EH (cell line): ENCODE data around the gene TNNT1.

Experiments used
- DNase-seq: peaks from one replicate; pipeline ENCODE4 v3.0.0-alpha.2; 2015; ENCODE audit warnings: low read depth

Gene TNNT1

DNA sequence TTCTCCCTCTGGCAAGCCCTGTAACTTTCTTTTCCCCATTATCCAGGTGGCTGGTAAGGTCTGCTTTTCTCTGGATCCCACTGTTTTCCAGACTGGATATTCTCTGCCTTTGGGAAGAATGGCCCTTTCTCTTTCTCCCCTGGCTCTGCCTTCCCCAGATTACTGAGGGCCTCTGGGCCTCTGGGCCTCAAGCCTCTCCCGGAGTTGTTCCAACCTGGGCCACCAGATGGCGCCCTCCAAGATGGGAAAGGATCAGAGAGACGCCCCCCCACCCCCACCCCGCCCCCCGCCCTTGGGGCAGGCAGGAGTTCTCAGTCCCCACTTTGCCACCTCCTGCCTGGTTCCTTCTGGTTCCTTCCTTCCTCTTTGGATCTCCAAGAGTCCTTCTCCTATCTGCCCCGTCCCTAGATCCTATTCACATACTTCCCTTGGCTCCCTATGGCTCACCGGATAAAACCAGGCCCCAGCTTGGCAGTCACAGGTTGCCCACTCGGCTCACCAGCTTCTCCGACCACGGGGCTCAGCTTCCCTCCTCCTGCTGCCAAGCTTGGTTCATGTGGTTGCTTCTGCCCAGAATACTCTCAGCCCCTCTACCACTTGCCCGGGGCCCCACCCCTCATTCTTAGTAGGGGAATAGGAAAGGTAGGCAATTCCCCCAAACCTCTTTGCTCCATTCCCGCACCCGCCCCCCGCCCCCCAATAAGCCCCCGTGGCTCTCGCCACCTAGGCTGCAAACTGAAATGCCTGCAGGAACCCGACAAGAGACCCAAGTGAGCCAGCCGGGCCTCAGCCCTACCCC lies 60.3 kb downstream of the TNNT1 start:
- peak; percentile 70 for DNase-seq

DNA sequence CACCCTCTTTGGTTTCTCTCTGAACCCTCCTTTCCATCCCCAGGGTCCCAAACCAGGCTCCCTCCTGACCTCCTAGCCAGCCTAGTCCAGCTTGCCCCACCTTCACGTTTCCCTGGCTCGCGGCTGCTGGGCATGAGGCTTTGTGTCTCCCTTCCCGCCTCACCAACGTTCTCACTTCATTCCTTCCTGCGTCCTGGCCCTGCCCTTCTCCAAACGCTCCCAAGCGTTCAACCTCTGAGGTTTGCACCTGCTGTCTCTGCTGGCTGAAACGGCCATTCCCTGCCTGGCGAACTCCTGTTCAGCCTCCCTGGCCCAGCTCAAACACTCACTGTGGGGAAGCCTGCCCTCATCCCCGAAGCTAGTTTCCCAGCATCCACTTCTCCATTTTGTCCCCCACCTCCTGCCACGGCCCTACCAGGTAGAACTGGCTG lies 61.0 kb downstream of the TNNT1 start:
- no peak for DNase-seq

DNA sequence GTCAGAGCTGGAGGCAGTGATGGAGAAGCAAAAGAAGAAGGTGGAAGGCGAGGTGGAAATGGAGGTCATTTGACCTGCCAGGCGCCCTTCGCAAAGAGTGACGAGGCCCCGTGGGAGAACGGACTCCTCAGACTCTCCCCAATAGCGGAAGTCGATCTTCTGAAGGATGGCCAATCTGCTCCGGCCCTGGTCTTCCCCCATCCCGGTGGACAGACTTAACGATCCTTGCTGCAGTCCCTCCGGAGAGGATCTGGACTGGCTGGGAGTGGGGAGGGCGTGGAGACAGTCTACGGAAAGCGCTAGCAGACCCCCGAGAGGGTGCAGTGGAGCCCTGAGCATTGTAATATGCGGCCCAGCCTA lies 61.5 kb downstream of the TNNT1 start:
- DNase-seq = peak; percentile 68

DNA sequence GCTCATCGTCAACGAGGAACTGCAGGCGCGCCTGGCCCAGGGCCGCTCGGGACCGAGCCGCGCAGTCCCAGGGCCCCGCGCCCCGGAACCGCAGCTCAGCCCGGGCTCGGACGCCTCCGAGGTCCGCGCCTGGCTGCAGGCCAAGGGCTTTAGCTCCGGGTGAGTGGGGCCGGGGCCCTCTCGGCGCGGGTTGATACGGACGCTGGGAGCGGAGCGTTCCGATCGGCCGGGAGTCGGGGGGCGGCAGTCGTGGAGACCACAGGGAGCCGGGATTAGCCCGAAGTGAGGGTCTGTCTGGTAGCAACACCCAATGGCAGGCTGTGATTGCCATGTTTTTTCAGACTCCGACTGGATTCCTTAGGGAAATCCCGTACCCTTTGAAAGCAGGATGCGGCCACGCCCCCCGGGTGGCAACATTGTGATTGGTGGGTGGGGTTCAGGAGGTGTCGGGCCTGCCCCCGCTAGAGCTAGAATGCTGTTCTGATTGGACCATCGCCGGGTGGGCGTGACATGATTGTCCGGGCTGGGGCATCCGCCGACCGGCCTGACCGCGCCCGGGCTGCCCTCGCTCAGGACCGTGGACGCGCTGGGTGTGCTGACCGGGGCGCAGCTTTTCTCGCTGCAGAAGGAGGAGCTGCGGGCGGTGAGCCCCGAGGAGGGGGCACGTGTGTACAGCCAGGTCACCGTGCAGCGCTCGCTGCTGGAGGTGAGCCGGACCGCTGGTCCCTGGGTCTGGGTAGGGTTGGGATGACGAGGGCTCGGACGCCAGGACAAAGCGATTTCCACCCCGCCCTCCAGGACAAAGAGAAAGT lies 62.1 kb downstream of the TNNT1 start:
- DNase-seq = peak; percentile 97

DNA sequence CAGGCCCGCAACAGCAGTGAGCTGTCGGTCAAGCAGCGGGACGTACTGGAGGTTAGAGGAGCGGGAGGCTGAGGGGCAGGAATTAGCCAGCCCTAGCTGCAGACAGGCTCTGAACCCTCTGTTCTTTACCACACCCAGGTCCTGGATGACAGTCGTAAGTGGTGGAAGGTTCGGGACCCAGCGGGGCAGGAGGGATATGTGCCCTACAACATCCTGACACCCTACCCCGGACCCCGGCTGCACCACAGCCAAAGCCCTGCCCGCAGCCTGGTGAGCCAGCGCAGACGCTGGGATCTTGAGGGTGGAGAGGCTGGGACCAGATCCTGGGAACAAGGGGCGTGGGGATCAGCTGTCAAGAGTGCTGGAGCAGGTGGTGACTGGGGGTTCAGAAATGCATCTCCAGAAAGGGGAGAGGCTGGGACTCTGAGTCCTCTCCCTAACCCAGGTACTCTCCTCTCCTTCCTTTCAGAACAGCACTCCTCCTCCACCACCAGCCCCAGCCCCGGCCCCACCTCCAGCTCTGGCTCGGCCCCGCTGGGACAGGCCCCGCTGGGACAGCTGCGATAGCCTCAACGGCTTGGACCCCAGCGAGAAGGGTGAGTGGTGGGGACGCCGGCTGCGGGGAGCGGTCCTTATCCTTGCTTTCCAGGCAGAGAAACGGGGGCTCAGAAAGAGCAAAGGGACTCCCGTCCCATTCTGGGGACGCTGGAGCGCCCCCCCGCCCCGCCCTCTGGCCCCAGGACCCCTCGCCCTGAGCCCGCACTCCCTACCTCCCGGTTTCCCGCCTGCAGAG lies 62.9 kb downstream of the TNNT1 start:
- DNase-seq = no peak

DNA sequence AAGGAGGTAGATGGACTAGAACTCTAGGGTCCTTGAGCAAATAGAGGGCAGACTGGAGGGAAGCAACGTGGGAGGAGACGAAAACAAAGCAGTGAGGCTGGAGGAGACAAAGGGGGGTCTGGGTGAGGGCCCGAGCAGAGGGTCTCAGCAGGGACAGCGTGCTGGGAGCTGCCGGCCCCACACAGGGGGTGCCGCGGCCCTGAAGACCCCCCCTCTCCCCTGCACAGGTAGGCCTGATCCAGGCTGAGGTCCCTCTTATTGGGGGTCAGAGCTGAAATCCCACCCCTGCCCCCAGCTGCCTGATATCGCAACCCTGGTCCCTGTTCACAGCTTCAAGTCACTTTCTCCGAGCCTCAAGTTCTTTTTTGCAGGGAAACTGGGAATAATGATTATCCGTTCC lies 64.6 kb downstream of the TNNT1 start:
- no peak for DNase-seq

DNA sequence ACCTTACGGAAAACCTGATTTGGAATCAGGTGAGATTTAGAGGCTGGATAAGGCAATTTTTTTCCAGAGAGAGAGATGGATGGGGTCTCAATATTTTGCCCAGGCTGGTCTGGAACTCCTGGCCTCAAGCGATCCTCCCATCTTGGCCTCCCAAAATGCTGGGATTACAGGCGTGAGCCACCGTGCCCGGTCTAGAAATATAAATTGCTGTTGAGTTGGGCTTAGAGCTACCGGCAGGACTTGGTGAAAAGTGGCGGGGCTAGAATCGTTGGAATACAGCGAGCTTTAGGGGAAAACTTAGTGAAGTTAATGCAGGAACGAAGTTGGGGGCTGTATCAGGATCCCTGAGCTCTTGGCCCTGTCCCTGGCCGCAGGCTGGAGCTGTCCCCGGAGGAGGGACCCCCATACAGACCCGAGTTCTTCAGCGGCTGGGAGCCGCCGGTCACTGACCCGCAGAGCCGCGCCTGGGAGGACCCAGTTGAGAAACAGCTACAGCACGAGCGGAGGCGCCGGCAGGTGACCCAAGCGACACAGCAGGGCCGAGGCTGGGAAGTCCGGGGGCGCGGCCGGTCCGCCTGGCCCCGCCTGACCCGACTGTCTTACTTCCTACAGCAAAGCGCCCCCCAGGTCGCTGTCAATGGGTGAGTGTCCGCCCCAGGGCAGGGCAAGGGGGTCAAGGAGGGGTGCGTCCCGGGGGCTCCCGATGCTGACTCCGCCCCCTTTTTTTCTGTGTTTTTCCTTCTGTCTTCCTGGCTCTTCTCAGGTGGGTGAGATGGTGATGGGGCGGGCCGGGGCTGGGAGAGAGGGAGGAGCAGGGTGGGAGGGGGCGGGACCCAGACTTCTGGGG lies 65.8 kb downstream of the TNNT1 start:
- no peak for DNase-seq
